Body of pancreas (tissue), 4 donors: ENCODE results near the gene TMEM131L.

ENCODE experiments used
- POLR2A ChIP-seq, 3 donors: fragments of 450-650 bp; IDR thresholded peaks; one replicate each; pipeline ENCODE4 v1.6.1; 2016; ENCODE audit warnings: antibody characterized with exemption in 3 of 3, mild to moderate bottlenecking in 2 of 3
- TF ChIP-seq, protein P1 (sequence below), 7 experiments: fragments of 450-650 bp in 4 of 7; fragments of 200-600 bp in 3 of 7; sonication (generic) in 3 of 7; IDR thresholded peaks; one replicate each; pipeline ENCODE4 v1.5.1; 2016 to 2019; ENCODE audit warnings: antibody characterized with exemption in 7 of 7

- TF ChIP-seq, protein P1, sequence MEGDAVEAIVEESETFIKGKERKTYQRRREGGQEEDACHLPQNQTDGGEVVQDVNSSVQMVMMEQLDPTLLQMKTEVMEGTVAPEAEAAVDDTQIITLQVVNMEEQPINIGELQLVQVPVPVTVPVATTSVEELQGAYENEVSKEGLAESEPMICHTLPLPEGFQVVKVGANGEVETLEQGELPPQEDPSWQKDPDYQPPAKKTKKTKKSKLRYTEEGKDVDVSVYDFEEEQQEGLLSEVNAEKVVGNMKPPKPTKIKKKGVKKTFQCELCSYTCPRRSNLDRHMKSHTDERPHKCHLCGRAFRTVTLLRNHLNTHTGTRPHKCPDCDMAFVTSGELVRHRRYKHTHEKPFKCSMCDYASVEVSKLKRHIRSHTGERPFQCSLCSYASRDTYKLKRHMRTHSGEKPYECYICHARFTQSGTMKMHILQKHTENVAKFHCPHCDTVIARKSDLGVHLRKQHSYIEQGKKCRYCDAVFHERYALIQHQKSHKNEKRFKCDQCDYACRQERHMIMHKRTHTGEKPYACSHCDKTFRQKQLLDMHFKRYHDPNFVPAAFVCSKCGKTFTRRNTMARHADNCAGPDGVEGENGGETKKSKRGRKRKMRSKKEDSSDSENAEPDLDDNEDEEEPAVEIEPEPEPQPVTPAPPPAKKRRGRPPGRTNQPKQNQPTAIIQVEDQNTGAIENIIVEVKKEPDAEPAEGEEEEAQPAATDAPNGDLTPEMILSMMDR (IDR thresholded peaks at IDR 0.05): no peak
- TF ChIP-seq POLR2A (IDR thresholded peaks at IDR 0.05): no peak
Observed at GRCh38 chr4:153481478-153481877, 15.3 kb downstream of the TMEM131L start.
